ENCODE measurements around the gene CD6. TPM values are rescaled to one million over a fixed set of nuclear protein-coding genes. Genes with fewer than 3 reads are reported as not detected.
A peak's percentile ranks its signal among the peaks of the same experiment; 100 is the strongest.
"Not testable (repeated sequence)": the region's sequence is repeated elsewhere in the genome, so short reads cannot be mapped to it uniquely, and the experiment has no call there.

The CD6 gene
- total RNA-seq, 1 donor from 2014 or later = not detected

DNA sequence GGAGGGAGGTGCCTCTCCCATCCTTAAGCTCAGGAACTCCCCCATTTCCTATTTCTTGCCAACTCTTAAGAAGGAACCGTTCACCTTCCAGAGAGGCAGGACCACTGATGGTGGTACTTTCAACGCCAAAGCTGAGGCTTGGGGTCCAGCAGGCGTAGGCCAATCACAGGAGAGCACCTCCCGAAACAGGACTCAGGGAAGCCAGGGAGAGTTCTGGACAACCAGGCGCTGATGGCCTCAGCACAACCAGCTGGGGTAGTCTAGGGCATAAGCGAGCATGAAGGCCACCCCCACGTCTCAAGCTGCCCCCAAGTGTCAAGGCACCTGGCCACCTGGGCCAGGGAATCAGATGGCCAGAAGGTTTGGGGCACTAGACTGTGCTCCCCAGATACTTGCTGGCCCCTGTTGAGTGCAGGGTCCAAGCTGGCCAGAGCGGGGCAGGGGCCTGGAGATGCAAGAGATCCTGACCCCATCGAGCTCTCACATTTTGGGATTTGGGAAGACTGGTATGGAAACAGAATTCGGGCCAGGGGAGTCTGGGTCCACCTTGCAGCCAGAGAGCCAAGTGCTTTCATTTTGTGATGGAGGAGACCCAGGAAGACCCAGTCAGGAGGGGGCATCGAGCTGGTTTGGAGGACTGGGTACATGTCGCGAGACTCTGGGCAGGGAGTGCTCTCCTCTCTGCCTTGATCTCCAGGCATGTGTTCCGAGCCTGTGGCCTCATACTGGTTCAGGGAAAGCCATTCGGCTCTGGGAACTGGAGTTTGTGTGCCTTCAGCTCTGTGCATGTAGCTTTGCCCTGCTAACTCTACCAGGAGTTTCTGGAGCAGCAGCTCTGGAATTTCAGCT, 926 bp downstream of the CD6 start:
- Mint-ChIP-seq H3K9me3 (peaks cover 11% of the 10 kb centered on the region), H3K27ac (peak overlapping the region; percentile 50), H3K4me1 (peaks cover 14% of the 10 kb centered on the region), H3K4me3 (no peak overlapping the region), H3K27me3 (ENCODE audit: insufficient read depth, low read depth) (peaks cover 14% of the 10 kb centered on the region), H3K36me3 (no peaks in the 10 kb centered on the region)
- Histone ChIP-seq H3F3A (ENCODE audit: low read depth) (no peaks in the 10 kb centered on the region), H4K20me1 (ENCODE audit: low read depth) (no peaks in the 10 kb centered on the region), H3K36me3 (no peaks in the 10 kb centered on the region), H3K27ac (no peak overlapping the region), H2AFZ (replicated peaks) (no peak overlapping the region), H3K79me2 (ENCODE audit: low read depth) (no peaks in the 10 kb centered on the region), H3K9me3 (ENCODE audit: low read depth) (peaks cover 7% of the 10 kb centered on the region), H3K4me1 (no peaks in the 10 kb centered on the region), H3K4me3 (no peak overlapping the region), H3K4me2 (no peak overlapping the region), H3K9ac (no peak overlapping the region), H3K27me3 (peaks cover 2% of the 10 kb centered on the region)
- no peak for DNase-seq (ENCODE audit: low spot score)
- TF ChIP-seq, protein P1, sequence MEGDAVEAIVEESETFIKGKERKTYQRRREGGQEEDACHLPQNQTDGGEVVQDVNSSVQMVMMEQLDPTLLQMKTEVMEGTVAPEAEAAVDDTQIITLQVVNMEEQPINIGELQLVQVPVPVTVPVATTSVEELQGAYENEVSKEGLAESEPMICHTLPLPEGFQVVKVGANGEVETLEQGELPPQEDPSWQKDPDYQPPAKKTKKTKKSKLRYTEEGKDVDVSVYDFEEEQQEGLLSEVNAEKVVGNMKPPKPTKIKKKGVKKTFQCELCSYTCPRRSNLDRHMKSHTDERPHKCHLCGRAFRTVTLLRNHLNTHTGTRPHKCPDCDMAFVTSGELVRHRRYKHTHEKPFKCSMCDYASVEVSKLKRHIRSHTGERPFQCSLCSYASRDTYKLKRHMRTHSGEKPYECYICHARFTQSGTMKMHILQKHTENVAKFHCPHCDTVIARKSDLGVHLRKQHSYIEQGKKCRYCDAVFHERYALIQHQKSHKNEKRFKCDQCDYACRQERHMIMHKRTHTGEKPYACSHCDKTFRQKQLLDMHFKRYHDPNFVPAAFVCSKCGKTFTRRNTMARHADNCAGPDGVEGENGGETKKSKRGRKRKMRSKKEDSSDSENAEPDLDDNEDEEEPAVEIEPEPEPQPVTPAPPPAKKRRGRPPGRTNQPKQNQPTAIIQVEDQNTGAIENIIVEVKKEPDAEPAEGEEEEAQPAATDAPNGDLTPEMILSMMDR (IDR thresholded peaks at IDR 0.05) = no peak
- TF ChIP-seq EZH2phosphoT487 (IDR thresholded peaks at IDR 0.05) (no peak), EZH2 (IDR thresholded peaks at IDR 0.05) (no peak)

DNA sequence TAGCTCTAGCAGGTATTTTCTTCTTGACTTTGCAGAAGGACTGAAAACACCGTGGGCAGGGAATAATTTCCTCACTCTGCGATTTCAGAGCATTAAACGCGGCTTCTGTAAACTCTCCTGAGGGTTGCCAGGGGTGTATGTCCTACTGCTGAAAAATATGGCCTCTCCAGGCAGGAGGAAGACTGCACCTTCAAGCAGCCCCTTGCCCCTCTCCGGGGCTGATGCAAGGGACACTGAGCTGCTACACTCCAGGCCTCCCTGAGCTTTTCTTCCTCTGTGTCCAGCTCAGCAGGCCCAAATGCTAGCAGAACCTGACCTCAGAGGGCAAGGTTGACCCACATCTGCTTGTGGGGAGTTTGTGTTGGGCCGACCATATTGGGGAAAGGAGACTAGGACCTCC, 2.2 kb downstream of the CD6 start:
- DNase-seq (ENCODE audit: low spot score) = no peak
- no peak overlapping the region for H3K4me3 ChIP-seq
- Mint-ChIP-seq H3K4me1 (peaks cover 14% of the 10 kb centered on the region), H3K4me3 (no peak overlapping the region), H3K36me3 (no peaks in the 10 kb centered on the region), H3K27me3 (ENCODE audit: insufficient read depth, low read depth) (peaks cover 10% of the 10 kb centered on the region), H3K9me3 (peaks cover 3% of the 10 kb centered on the region), H3K27ac (peak overlapping the region; percentile 89)
- no peaks in the 10 kb centered on the region for H3K4me1 ChIP-seq
- peaks cover 2% of the 10 kb centered on the region for H3K27me3 ChIP-seq
- H3K27ac ChIP-seq = no peak overlapping the region
- H3K4me2 ChIP-seq = no peak overlapping the region
- no peaks in the 10 kb centered on the region for H3K36me3 ChIP-seq
- TF ChIP-seq, protein P1 (IDR thresholded peaks at IDR 0.05) = no peak
- TF ChIP-seq EZH2phosphoT487 (IDR thresholded peaks at IDR 0.05) (no peak), EZH2 (IDR thresholded peaks at IDR 0.05) (no peak)
- no peaks in the 10 kb centered on the region for H3F3A ChIP-seq (ENCODE audit: low read depth)
- H2AFZ ChIP-seq (replicated peaks) = no peak overlapping the region
- no peak overlapping the region for H3K9ac ChIP-seq
- no peaks in the 10 kb centered on the region for H4K20me1 ChIP-seq (ENCODE audit: low read depth)
- H3K9me3 ChIP-seq (ENCODE audit: low read depth) = no peaks in the 10 kb centered on the region
- H3K79me2 ChIP-seq (ENCODE audit: low read depth) = no peaks in the 10 kb centered on the region

GRCh38 chr11:60974316-60974715, 2.8 kb downstream of the CD6 start:
- H3K36me3 Mint-ChIP-seq; H3K4me3 Mint-ChIP-seq; H3K4me1 ChIP-seq; H3K27me3 Mint-ChIP-seq (ENCODE audit: insufficient read depth, low read depth); H3K9ac ChIP-seq; H3K9me3 ChIP-seq (ENCODE audit: low read depth); H3K27ac ChIP-seq; H3K4me3 ChIP-seq; H3K9me3 Mint-ChIP-seq; H3K79me2 ChIP-seq (ENCODE audit: low read depth); H2AFZ ChIP-seq (replicated peaks); H3K27me3 ChIP-seq; DNase-seq (ENCODE audit: low spot score); H3K4me2 ChIP-seq; H4K20me1 ChIP-seq (ENCODE audit: low read depth); H3K36me3 ChIP-seq; H3F3A ChIP-seq (ENCODE audit: low read depth): not testable (repeated sequence)
- H3K27ac Mint-ChIP-seq = peak overlapping the region; percentile 89
- peaks cover 14% of the 10 kb centered on the region for H3K4me1 Mint-ChIP-seq

GRCh38 chr11:60974726-60975125, 3.2 kb downstream of the CD6 start:
- Histone ChIP-seq H3K9ac (no peak overlapping the region), H3K4me3 (no peak overlapping the region), H2AFZ (replicated peaks) (no peak overlapping the region), H3F3A (ENCODE audit: low read depth) (no peaks in the 10 kb centered on the region), H3K36me3 (no peaks in the 10 kb centered on the region), H3K9me3 (ENCODE audit: low read depth) (no peaks in the 10 kb centered on the region), H3K4me1 (no peaks in the 10 kb centered on the region), H3K27ac (no peak overlapping the region), H3K79me2 (ENCODE audit: low read depth) (no peaks in the 10 kb centered on the region), H4K20me1 (ENCODE audit: low read depth) (no peaks in the 10 kb centered on the region), H3K4me2 (no peak overlapping the region), H3K27me3 (no peaks in the 10 kb centered on the region)
- Mint-ChIP-seq H3K4me1 (peaks cover 14% of the 10 kb centered on the region), H3K27me3 (ENCODE audit: insufficient read depth, low read depth) (peaks cover 10% of the 10 kb centered on the region), H3K4me3 (no peak overlapping the region), H3K36me3 (no peaks in the 10 kb centered on the region), H3K9me3 (no peaks in the 10 kb centered on the region), H3K27ac (peak overlapping the region; percentile 89)
- DNase-seq (ENCODE audit: low spot score) = no peak
- TF ChIP-seq EZH2phosphoT487 (IDR thresholded peaks at IDR 0.05) = no peak
- TF ChIP-seq EZH2 (IDR thresholded peaks at IDR 0.05) = no peak
- TF ChIP-seq, protein P1 (IDR thresholded peaks at IDR 0.05) = no peak
